NCI-H226 (cell line): Measurements from ENCODE around the gene FHOD1.

Experiments used
- DNase-seq: peaks from one replicate; pipeline ENCODE4 v3.0.0-alpha.2; 2015

Gene FHOD1

GRCh38 chr16:67277294-67277998, 30.2 kb upstream of the FHOD1 start:
- peak; percentile 98 for DNase-seq

GRCh38 chr16:67275321-67275720, 28.0 kb upstream of the FHOD1 start:
- DNase-seq, result no peak

- DNase-seq, result no peak
Measured at GRCh38 chr16:67271446-67271845, 24.2 kb upstream of the FHOD1 start.

GRCh38 chr16:67270931-67271338, 23.7 kb upstream of the FHOD1 start:
- DNase-seq, result no peak

GRCh38 chr16:67269766-67270165, 22.5 kb upstream of the FHOD1 start:
- DNase-seq, result peak; percentile 83

GRCh38 chr16:67268136-67268579, 20.9 kb upstream of the FHOD1 start:
- peak; percentile 96 for DNase-seq

- no peak for DNase-seq
Measured at GRCh38 chr16:67265834-67266233, 18.6 kb upstream of the FHOD1 start.

- no peak for DNase-seq
Measured at GRCh38 chr16:67264866-67265265, 17.6 kb upstream of the FHOD1 start.

- no peak for DNase-seq
Measured at GRCh38 chr16:67264277-67264676, 17.0 kb upstream of the FHOD1 start.

GRCh38 chr16:67263201-67263600, 15.9 kb upstream of the FHOD1 start:
- no peak for DNase-seq

- peak; percentile 38 for DNase-seq
Measured at GRCh38 chr16:67260426-67261063, 13.3 kb upstream of the FHOD1 start.

- no peak for DNase-seq
Measured at GRCh38 chr16:67259705-67260104, 12.4 kb upstream of the FHOD1 start.

GRCh38 chr16:67258161-67258835, 11.0 kb upstream of the FHOD1 start:
- DNase-seq, result no peak

GRCh38 chr16:67257486-67258160, 10.3 kb upstream of the FHOD1 start:
- no peak for DNase-seq

- DNase-seq, result no peak
Measured at GRCh38 chr16:67256701-67257230, 9.5 kb upstream of the FHOD1 start.

- DNase-seq, result no peak
Measured at GRCh38 chr16:67255553-67256221, 8.4 kb upstream of the FHOD1 start.

GRCh38 chr16:67254801-67255552, 7.7 kb upstream of the FHOD1 start:
- no peak for DNase-seq

GRCh38 chr16:67252609-67253497, 5.6 kb upstream of the FHOD1 start:
- no peak for DNase-seq

GRCh38 chr16:67250045-67250327, 2.7 kb upstream of the FHOD1 start:
- no peak for DNase-seq

- no peak for DNase-seq
Measured at GRCh38 chr16:67249178-67250044, 2.1 kb upstream of the FHOD1 start.
